DOHH2 (cell line): ENCODE data around the gene EYA4.

Experiments
- H3F3A ChIP-seq: fragments of 200-600 bp; sonication (generic), shearing (Covaris generic); 2 replicates; pipeline ENCODE4 v1.6.0; 2016; ENCODE audit warnings: antibody characterized with exemption, mild to moderate bottlenecking; ENCODE audit not compliant: control insufficient read depth, insufficient read depth
- H3K27ac ChIP-seq: fragments of 200-600 bp; sonication (generic); 2 replicates; pipeline ENCODE4 v1.5.1; 2014; ENCODE audit warnings: low read depth, mild to moderate bottlenecking, low read length, moderate library complexity
- H3K27me3 ChIP-seq: fragments of 200-600 bp; sonication (generic); 2 replicates; pipeline ENCODE4 v1.6.1; 2014; ENCODE audit warnings: mild to moderate bottlenecking, low read length, mixed read lengths; ENCODE audit not compliant: control insufficient read depth
- H3K36me3 ChIP-seq: fragments of 200-600 bp; sonication (generic); 2 replicates; pipeline ENCODE4 v1.6.1; 2014; ENCODE audit warnings: mild to moderate bottlenecking, low read length, moderate library complexity, mixed read lengths; ENCODE audit not compliant: control insufficient read depth
- H3K4me1 ChIP-seq: fragments of 200-600 bp; sonication (generic); 2 replicates; pipeline ENCODE4 v1.6.1; 2014; ENCODE audit warnings: mild to moderate bottlenecking, low read length, mixed read lengths; ENCODE audit not compliant: control insufficient read depth
- H3K4me2 ChIP-seq: fragments of 200-600 bp; sonication (generic); 2 replicates; pipeline ENCODE4 v1.6.0; 2014; ENCODE audit warnings: mild to moderate bottlenecking, low read length, moderate library complexity
- H3K4me3 ChIP-seq: fragments of 200-600 bp; sonication (generic); 2 replicates; pipeline ENCODE4 v1.5.1; 2014; ENCODE audit warnings: mild to moderate bottlenecking, low read length, mixed read lengths
- H3K79me2 ChIP-seq: fragments of 200-600 bp; sonication (generic); 2 replicates; pipeline ENCODE4 v1.6.1; 2014; ENCODE audit warnings: mild to moderate bottlenecking, low read length, mixed read lengths; ENCODE audit not compliant: control insufficient read depth
- H3K9me2 ChIP-seq: fragments of 200-600 bp; sonication (generic); replicated peaks from 2 replicates; pipeline ENCODE4 v1.6.1; 2014; ENCODE audit warnings: mild to moderate bottlenecking, low read length, mixed read lengths; ENCODE audit not compliant: control insufficient read depth
- H3K9me3 ChIP-seq: fragments of 200-600 bp; sonication (generic); 2 replicates; pipeline ENCODE4 v1.6.1; 2014; ENCODE audit warnings: antibody characterized with exemption, low read length, mixed read lengths; ENCODE audit not compliant: control insufficient read depth, insufficient read depth
- H4K20me1 ChIP-seq: fragments of 200-600 bp; sonication (generic); 2 replicates; pipeline ENCODE4 v1.6.0; 2014; ENCODE audit warnings: low read depth, mild to moderate bottlenecking, antibody characterized with exemption, low read length, moderate library complexity; ENCODE audit not compliant: control insufficient read depth, insufficient read depth
- CTCF ChIP-seq: fragments of 200-600 bp; sonication (generic); IDR thresholded peaks from one replicate; pipeline ENCODE4 v1.5.1; 2014; ENCODE audit warnings: antibody characterized with exemption, mild to moderate bottlenecking, low read depth, low read length; ENCODE audit not compliant: poor library complexity, severe bottlenecking
- EZH2phosphoT487 ChIP-seq: fragments of 200-600 bp; sonication (generic); IDR thresholded peaks from 2 replicates; pipeline ENCODE4 v1.6.1; 2017; ENCODE audit warnings: borderline replicate concordance, mild to moderate bottlenecking, antibody characterized with exemption, low read length, moderate library complexity, mixed read lengths

Gene EYA4

GRCh38 chr6:133456439-133456838, 215.3 kb downstream of the EYA4 start:
- H3K4me1 ChIP-seq = no peaks in the 10 kb centered on the region
- no peak overlapping the region for H3K27ac ChIP-seq
- H3K4me3 ChIP-seq = no peak overlapping the region
- TF ChIP-seq EZH2phosphoT487 (no peak), CTCF (no peak)
- no peaks in the 10 kb centered on the region for H3F3A ChIP-seq
- H3K4me2 ChIP-seq = no peak overlapping the region
- H4K20me1 ChIP-seq = no peaks in the 10 kb centered on the region
- no peaks in the 10 kb centered on the region for H3K79me2 ChIP-seq
- H3K36me3 ChIP-seq = no peaks in the 10 kb centered on the region
- H3K9me2 ChIP-seq = no peaks in the 10 kb centered on the region
- H3K9me3 ChIP-seq = no peaks in the 10 kb centered on the region
- H3K27me3 ChIP-seq = no peaks in the 10 kb centered on the region

- no peaks in the 10 kb centered on the region for H3K9me2 ChIP-seq
- no peaks in the 10 kb centered on the region for H3F3A ChIP-seq
- no peak overlapping the region for H3K4me3 ChIP-seq
- H3K79me2 ChIP-seq = no peaks in the 10 kb centered on the region
- H4K20me1 ChIP-seq = no peaks in the 10 kb centered on the region
- H3K27ac ChIP-seq = no peak overlapping the region
- no peaks in the 10 kb centered on the region for H3K9me3 ChIP-seq
- no peaks in the 10 kb centered on the region for H3K4me1 ChIP-seq
- H3K4me2 ChIP-seq = no peak overlapping the region
- no peaks in the 10 kb centered on the region for H3K27me3 ChIP-seq
- H3K36me3 ChIP-seq = no peaks in the 10 kb centered on the region
- no peak for TF ChIP-seq EZH2phosphoT487
- TF ChIP-seq CTCF = no peak
Observed at GRCh38 chr6:133456944-133457343, 215.8 kb downstream of the EYA4 start.

GRCh38 chr6:133460101-133460500, 218.9 kb downstream of the EYA4 start:
- no peaks in the 10 kb centered on the region for H3K27me3 ChIP-seq

More at GRCh38 chr6:133460101-133460500, 218.9 kb downstream of the EYA4 start:
- Histone ChIP-seq H3K9me2 (no peaks in the 10 kb centered on the region), H3K27ac (no peak overlapping the region), H3K36me3 (no peaks in the 10 kb centered on the region), H3K4me3 (no peak overlapping the region), H4K20me1 (no peaks in the 10 kb centered on the region), H3K4me1 (no peaks in the 10 kb centered on the region), H3K9me3 (no peaks in the 10 kb centered on the region), H3K4me2 (no peak overlapping the region), H3K79me2 (no peaks in the 10 kb centered on the region), H3F3A (no peaks in the 10 kb centered on the region)
- TF ChIP-seq CTCF (no peak), EZH2phosphoT487 (no peak)
